Measurements from ENCODE around the gene IL1RAP.
"Not testable (repeated sequence)": the region's sequence is repeated elsewhere in the genome, so short reads cannot be mapped to it uniquely, and the experiment has no call there.

IL1RAP gene

GRCh38 chr3:190617185-190617584, 103.3 kb downstream of the IL1RAP start:
- DNase-seq = no peak

- DNase-seq = no peak
Observed at GRCh38 chr3:190618330-190619030, 104.6 kb downstream of the IL1RAP start.

GRCh38 chr3:190619353-190619752, 105.5 kb downstream of the IL1RAP start:
- DNase-seq = no peak

GRCh38 chr3:190619761-190620160, 105.9 kb downstream of the IL1RAP start:
- DNase-seq = no peak

- no peak for DNase-seq
Observed at GRCh38 chr3:190620886-190621608, 107.2 kb downstream of the IL1RAP start.

DNA sequence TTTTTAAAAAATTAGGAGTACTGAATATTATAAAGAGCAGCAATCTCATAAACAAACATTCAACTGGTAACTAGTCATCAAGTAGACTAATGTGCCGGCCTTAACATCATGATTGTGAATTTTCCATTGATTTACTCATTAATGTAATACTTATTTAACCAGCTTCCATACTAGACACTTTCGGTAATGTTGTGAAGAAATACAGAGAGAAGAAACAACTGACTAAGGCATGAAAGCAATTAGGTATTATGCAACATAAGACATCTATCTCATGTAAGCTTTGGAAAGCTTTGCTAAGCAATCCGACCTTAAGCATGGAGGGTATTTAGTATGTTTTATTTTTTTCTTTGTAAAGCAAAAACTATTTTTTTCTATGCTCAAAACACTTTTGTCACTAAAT, 108.0 kb downstream of the IL1RAP start:
- no peak for DNase-seq

DNA sequence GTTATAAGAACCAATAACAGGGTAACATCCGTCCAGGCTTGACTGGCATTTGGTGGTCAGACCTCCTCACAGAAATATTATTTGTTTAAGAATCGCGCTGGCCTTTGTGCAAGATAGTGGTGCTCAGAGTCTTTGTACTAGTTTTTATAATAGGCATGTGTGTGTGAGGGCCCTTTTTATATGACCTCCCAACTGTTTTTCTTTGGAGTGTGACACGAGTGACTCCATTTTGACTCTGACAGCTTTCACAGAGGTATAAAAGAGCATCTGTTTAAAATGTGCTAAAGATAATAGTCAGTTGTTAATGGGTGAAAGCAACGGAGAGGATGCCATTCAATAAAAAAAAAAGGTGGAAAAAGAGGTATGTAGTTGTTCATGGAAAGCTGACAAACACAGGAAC, 110.4 kb downstream of the IL1RAP start:
- no peak for DNase-seq

DNA sequence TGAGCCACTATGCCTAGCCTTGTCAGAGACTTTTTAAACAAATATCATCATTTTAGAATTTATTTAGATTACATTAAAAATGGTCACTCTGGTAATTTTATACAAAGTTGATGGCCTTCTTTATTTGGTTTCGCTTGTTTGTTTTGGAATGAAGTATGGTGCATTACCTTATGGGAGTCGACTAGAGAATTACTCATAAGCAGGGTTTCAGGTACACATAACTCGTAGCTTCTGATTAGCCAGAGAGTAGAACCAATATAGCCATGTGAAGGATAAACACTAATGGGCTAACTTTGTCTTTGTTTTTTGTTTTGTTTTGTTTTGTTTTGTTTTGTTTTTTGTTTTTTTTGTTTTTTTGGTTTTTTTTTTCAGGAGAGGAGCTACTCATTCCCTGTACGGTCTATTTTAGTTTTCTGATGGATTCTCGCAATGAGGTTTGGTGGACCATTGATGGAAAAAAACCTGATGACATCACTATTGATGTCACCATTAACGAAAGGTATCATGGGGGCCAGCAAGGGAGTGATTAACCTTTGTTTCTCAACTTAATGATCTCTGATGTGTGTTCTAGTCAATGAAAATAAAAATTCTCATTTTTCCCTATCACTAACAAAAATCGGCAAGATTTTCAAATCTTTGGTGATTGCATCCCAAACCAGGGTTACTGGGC, 113.2 kb downstream of the IL1RAP start:
- no peak for DNase-seq

GRCh38 chr3:190629088-190629487, 115.2 kb downstream of the IL1RAP start:
- DNase-seq = no peak

DNA sequence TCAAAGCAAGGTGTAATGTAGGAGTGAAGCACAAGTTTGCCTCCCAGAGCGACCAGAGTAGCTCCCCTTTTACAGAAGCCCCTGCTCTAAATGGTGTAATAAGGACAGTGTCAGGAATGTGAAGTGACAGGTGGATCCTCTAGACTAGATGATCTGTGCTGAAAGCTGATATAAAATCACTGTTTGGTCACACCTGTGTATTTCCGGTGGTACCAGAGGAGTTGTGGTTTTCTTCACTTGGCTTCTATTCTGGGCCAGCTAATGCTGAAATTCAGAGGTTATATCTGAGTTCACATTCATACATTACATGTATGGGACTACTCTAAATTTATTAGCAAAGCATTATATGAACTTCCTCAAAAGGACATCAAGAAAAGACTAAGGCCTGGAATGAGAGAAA, 117.4 kb downstream of the IL1RAP start:
- no peak for DNase-seq

GRCh38 chr3:190641564-190641963, 127.7 kb downstream of the IL1RAP start:
- no peak for DNase-seq

DNA sequence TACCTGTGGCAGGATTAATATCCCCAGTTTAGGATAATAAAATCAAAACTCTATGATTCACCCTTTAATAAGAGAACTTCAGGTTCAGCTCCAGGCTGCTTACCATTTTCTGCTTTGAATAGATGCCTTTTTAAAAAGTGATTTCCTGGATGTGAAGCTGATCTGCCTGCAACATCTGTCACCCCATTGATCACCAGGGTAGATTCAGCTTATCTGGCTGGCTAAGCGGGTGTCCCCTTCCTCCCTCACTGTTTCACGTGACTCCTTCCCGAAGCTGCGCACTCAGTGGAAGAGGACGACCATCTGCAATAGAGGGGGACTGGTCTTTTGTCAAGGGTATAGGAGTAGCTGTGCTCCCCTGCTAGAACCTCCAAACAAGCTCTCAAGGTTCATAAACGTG, 128.1 kb downstream of the IL1RAP start:
- no peak for DNase-seq

DNA sequence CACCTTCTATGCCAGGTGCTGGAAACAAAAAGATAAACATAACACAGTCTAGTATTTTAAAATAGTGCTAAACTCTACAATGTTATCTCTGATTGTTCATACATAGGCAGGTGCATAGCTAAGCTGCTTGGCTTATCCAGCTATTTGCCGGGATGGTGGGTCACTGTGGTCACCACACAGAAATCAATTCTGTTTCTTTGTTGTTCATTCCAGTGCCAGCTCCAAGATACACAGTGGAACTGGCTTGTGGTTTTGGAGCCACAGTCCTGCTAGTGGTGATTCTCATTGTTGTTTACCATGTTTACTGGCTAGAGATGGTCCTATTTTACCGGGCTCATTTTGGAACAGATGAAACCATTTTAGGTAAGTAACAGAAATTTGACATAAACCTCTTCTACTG, 130.2 kb downstream of the IL1RAP start:
- DNase-seq = no peak

GRCh38 chr3:190644766-190645165, 130.9 kb downstream of the IL1RAP start:
- no peak for DNase-seq

GRCh38 chr3:190645932-190646460, 132.1 kb downstream of the IL1RAP start:
- DNase-seq = no peak

DNA sequence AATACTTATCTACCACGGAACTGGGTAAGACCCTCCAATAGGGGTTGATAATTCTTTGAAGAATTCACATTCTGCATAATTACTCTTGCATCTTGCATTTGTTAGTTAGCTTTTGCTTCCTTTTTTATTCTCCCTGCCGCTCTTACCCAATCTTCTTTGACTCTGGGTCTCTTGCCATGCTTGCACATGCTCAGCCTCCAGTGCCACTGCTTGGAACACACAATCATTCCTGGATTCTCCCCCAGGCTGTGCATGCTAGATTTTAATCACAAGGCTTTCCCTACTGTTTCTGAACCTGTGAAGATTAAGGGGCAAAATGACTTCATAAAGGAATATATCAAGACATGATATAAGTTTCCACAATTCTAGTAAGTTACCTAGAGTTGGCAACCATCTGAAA, 133.1 kb downstream of the IL1RAP start:
- DNase-seq = no peak

- no peak for DNase-seq
Observed at GRCh38 chr3:190655933-190656332, 142.0 kb downstream of the IL1RAP start.

DNA sequence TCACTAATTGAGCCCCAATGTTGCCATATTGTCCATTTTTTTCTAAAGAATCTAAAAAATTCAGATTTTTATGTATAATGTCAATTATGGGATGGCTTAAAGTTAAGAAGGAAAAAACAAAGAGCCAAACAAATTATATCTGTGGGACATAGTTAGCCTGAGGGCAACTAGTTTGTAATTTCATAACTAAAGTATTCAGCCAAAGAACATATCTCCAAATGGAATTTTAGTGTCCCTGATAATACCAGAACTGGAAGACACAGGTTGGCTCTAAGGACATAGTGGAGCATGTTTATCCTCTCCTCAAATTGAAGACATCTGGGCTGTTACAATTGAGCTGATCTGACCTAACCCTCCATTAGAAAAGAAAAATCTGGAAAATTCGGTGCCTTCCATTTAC, 144.2 kb downstream of the IL1RAP start:
- no peak for DNase-seq

DNA sequence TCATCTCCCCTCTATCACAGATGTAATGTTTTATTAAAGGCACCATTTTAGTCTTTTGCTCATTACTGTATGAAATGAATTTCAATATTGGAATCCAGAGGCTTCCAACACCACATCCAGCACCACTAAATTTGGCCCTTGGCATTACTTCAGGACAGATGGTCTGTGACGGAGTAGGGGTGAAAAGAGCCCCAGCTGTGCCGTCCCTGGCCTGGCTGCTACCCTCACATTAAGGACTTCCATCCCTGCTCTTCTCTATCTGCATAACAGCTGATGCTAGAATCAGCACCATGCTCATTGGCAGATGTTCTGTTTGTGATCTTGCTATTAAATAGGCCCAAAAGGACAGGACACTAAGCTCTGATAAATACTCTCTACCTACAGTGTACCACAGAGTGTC, 152.9 kb downstream of the IL1RAP start:
- no peak for DNase-seq

- no peak for DNase-seq
Observed at GRCh38 chr3:190671658-190672057, 157.8 kb downstream of the IL1RAP start.

- no peak for DNase-seq
Observed at GRCh38 chr3:190673148-190673547, 159.3 kb downstream of the IL1RAP start.

DNA sequence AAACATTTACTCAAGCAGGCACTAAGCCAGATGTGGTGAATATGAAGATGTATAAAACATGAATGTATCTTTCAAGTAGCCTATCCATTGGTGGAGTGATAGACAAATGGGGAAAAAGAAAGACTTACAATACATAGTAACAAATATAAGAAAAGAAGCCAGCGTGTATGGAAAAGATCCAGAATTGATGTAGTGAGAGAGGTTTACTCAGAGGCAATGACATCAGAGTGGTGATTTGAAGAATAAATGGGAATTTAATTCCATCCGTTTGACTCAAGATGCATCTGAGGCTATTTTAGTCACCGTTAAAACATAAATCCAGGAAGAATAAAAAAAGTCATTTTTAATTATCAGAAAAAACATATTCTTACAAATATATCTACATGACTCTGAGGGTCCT, 162.6 kb downstream of the IL1RAP start:
- DNase-seq = no peak

- no peak for DNase-seq
Observed at GRCh38 chr3:190677001-190677400, 163.1 kb downstream of the IL1RAP start.

- DNase-seq = not testable (repeated sequence)
Observed at GRCh38 chr3:190677868-190678267, 164.0 kb downstream of the IL1RAP start.

Data from activated CD8-positive, alpha-beta memory T cell treated with anti-CD3 and anti-CD28 coated beads for 24 hours (primary cell).